Activated CD8-positive, alpha-beta T cell treated with anti-CD3 and anti-CD28 coated beads, Interleukin-2, amount 10 ng/mL, durations not matched to agents 7 days and 5 days (primary cell): ENCODE measurements around the gene RREB1. TPM values are rescaled to one million over a fixed set of nuclear protein-coding genes. Genes with fewer than 3 reads are reported as not detected.

Experiments used
- ATAC-seq: fragments of 150-1000 bp; cut with Tn5 transposase; one replicate; pipeline ENCODE4 v1.10.0; 2021; ENCODE audit warnings: moderate library complexity
- CTCF ChIA-PET: fragments of 350-600 bp; sonication (Branson Sonifier 250); formaldehyde crosslinking; loops from one replicate; lab custom pipeline; 2021; ENCODE audit warnings: antibody characterized with exemption; lab: Charles Lee
- POLR2A ChIA-PET: fragments of 350-600 bp; sonication (Branson Sonifier 250); formaldehyde crosslinking; loops from one replicate; lab custom pipeline; 2021; ENCODE audit warnings: antibody characterized with exemption; lab: Charles Lee
- DNase-seq: peaks from one replicate; pipeline ENCODE4 v3.0.0-alpha.2; 2020
- H3K27ac Mint-ChIP-seq: one replicate; pipeline ENCODE4 v1.8.0; 2021; ENCODE audit warnings: mild to moderate bottlenecking, mixed read lengths
- H3K27me3 Mint-ChIP-seq: one replicate; pipeline ENCODE4 v1.8.0; 2021; ENCODE audit warnings: low read depth, mixed read lengths
- H3K36me3 Mint-ChIP-seq: one replicate; pipeline ENCODE4 v1.8.0; 2021; ENCODE audit warnings: low read depth, mixed read lengths
- H3K4me1 Mint-ChIP-seq: one replicate; pipeline ENCODE4 v1.8.0; 2021; ENCODE audit warnings: low read depth, mixed read lengths
- H3K4me3 Mint-ChIP-seq: one replicate; pipeline ENCODE4 v1.8.0; 2021; ENCODE audit warnings: mild to moderate bottlenecking, mixed read lengths
- H3K9me3 Mint-ChIP-seq: one replicate; pipeline ENCODE4 v1.8.0; 2022; ENCODE audit warnings: mixed read lengths; ENCODE audit not compliant: insufficient read depth
- total RNA-seq, 2 experiments: library from RNA; stranded (reverse); gene quantifications; one replicate each; pipeline ENCODE4 v1.2.3, GENCODE V29; 2021

The RREB1 gene
- total RNA-seq, 2 experiments from 2014 or later, result 27.5 to 29.0 TPM

- CTCF ChIA-PET, result interaction anchor here (2.3 to 2.4 kb wide), 2 partner anchors 12 to 17 kb away, joined by 4 to 6 read pairs; no protein-coding TSS in a partner anchor
- POLR2A ChIA-PET, result no interaction called here
- Mint-ChIP-seq H3K9me3 (no peaks in the 10 kb centered on the region), H3K36me3 (peaks cover 55% of the 10 kb centered on the region), H3K27ac (peak overlapping the region; percentile 56), H3K27me3 (no peaks in the 10 kb centered on the region), H3K4me3 (no peak overlapping the region), H3K4me1 (peaks cover 68% of the 10 kb centered on the region)
- no peak for ATAC-seq
- no peak for DNase-seq
These were observed 19.0 kb downstream of the RREB1 start for GRCh38 chr6:7126754-7127153.

GRCh38 chr6:7127680-7128079 is 19.9 kb downstream of the RREB1 start:
- peaks cover 73% of the 10 kb centered on the region for H3K4me1 Mint-ChIP-seq
- DNase-seq (no peak), ATAC-seq (no peak)
- ChIA-PET POLR2A (interaction anchor here (1.0 to 2.4 kb wide), 3 partner anchors 8 to 19 kb away, joined by 3 to 8 read pairs (median 8); no protein-coding TSS in a partner anchor), CTCF (interaction anchor here (1.1 to 2.4 kb wide), 8 partner anchors 8 to 116 kb away, joined by 3 to 10 read pairs (median 6); no protein-coding TSS in a partner anchor)
- peaks cover 52% of the 10 kb centered on the region for H3K36me3 Mint-ChIP-seq
- H3K9me3 Mint-ChIP-seq, result no peaks in the 10 kb centered on the region
- no peak overlapping the region for H3K4me3 Mint-ChIP-seq
- H3K27ac Mint-ChIP-seq, result peak overlapping the region; percentile 58
- H3K27me3 Mint-ChIP-seq, result no peaks in the 10 kb centered on the region

DNA sequence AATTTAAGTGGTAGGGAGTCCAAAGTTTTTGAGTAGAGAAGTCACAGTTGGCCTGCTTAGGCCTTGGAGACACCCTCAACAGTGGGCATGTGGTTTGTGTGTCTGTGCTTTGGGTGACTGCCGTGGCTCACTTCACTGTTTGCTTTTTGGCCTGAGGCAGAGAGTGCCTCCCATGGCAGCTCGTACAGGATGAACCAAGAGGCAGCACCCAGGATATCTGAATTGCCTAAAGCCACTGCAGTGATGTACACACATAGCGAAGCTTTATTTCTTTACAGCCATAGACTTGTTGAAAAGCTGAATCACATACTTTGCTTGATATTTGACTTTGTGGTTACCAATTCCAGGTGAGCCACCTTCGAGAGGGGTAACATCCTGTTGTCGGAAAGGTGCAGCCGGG is 21.6 kb downstream of the RREB1 start:
- CTCF ChIA-PET, result interaction anchor here (1.1 to 2.4 kb wide), 6 partner anchors 8 to 452 kb away, joined by 3 to 10 read pairs (median 8); no protein-coding TSS in a partner anchor
- no peaks in the 10 kb centered on the region for H3K27me3 Mint-ChIP-seq
- POLR2A ChIA-PET, result interaction anchor here (1.9 to 2.4 kb wide), 3 partner anchors 9 to 20 kb away, joined by 6 to 8 read pairs (median 8); no protein-coding TSS in a partner anchor
- H3K4me3 Mint-ChIP-seq, result peak overlapping the region; percentile 9
- peak; percentile 65 for ATAC-seq
- DNase-seq, result no peak
- H3K4me1 Mint-ChIP-seq, result peaks cover 77% of the 10 kb centered on the region
- H3K9me3 Mint-ChIP-seq, result no peaks in the 10 kb centered on the region
- peaks cover 48% of the 10 kb centered on the region for H3K36me3 Mint-ChIP-seq
- H3K27ac Mint-ChIP-seq, result peak overlapping the region; percentile 80

- H3K27ac Mint-ChIP-seq, result peak overlapping the region; percentile 54
- H3K9me3 Mint-ChIP-seq, result no peaks in the 10 kb centered on the region
- ChIA-PET CTCF (interaction anchor here (1.1 to 2.4 kb wide), 3 partner anchors 7 to 15 kb away, joined by 5 to 10 read pairs (median 8); no protein-coding TSS in a partner anchor), POLR2A (interaction anchor here (1.9 to 2.4 kb wide), 3 partner anchors 8 to 21 kb away, joined by 6 to 8 read pairs (median 8); no protein-coding TSS in a partner anchor)
- H3K36me3 Mint-ChIP-seq, result peaks cover 42% of the 10 kb centered on the region
- DNase-seq (no peak), ATAC-seq (peak; percentile 14)
- no peak overlapping the region for H3K4me3 Mint-ChIP-seq
- H3K27me3 Mint-ChIP-seq, result no peaks in the 10 kb centered on the region
- H3K4me1 Mint-ChIP-seq, result peaks cover 77% of the 10 kb centered on the region
These were observed 22.2 kb downstream of the RREB1 start for GRCh38 chr6:7129784-7130569.

GRCh38 chr6:7131390-7131789 is 23.6 kb downstream of the RREB1 start:
- H3K9me3 Mint-ChIP-seq, result no peaks in the 10 kb centered on the region
- CTCF ChIA-PET, result interaction anchor here (1.0 to 1.3 kb wide), 2 partner anchors 9 to 15 kb away, joined by 3 read pairs; no protein-coding TSS in a partner anchor
- peaks cover 32% of the 10 kb centered on the region for H3K36me3 Mint-ChIP-seq
- H3K4me1 Mint-ChIP-seq, result peaks cover 80% of the 10 kb centered on the region
- H3K4me3 Mint-ChIP-seq, result no peak overlapping the region
- no peak overlapping the region for H3K27ac Mint-ChIP-seq
- no peaks in the 10 kb centered on the region for H3K27me3 Mint-ChIP-seq
- POLR2A ChIA-PET, result interaction anchor here (0.6 to 1.7 kb wide), 2 partner anchors 21 to 22 kb away, joined by 3 to 4 read pairs; no protein-coding TSS in a partner anchor
- ATAC-seq (no peak), DNase-seq (no peak)

GRCh38 chr6:7132398-7133035 is 24.8 kb downstream of the RREB1 start:
- DNase-seq (no peak), ATAC-seq (no peak)
- ChIA-PET CTCF (interaction anchor here (0.9 kb wide), 1 partner anchor 9 kb away, joined by 3 read pairs; no protein-coding TSS in a partner anchor), POLR2A (interaction anchor here (1.7 kb wide), 1 partner anchor 23 kb away, joined by 4 read pairs; no protein-coding TSS in a partner anchor)
- Mint-ChIP-seq H3K4me3 (no peak overlapping the region), H3K27ac (no peak overlapping the region), H3K27me3 (no peaks in the 10 kb centered on the region), H3K36me3 (peaks cover 27% of the 10 kb centered on the region), H3K4me1 (peaks cover 80% of the 10 kb centered on the region), H3K9me3 (no peaks in the 10 kb centered on the region)

DNA sequence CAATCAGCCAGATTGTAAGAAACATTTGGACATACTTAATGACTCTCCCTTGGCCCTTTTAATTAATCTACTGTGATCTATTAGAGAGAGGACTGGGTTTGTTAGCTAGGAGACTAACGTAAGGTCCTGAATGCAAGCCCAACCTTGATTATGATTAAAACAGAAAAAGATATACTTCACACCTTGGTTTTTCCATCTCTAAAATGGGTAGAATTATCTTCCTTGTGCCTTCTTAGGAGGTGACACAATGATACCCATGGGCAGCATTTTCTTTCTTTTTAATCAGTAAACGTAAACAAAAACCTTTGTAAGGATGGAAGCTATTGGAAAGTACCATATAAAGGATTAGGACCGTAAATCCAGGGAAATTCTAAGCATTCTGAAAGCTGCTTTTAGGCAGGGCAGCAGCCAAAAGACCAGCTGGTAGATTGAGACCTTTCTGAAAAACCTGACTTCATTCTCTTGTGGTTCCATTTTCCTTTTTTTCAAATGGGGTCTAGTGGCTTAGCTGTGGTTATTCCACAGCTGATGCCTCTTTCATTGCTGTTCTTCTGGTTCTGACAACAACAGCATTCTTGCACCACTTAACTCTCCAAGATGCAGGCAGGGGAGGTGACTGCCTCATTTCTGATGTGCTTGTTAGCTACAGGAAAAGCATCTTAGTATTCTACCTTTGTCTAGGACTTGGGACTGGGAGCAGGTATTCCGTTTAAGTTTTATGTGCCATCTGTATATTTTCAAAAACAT is 27.4 kb downstream of the RREB1 start:
- no peak overlapping the region for H3K27ac Mint-ChIP-seq
- no peak overlapping the region for H3K4me3 Mint-ChIP-seq
- H3K36me3 Mint-ChIP-seq, result peaks cover 12% of the 10 kb centered on the region
- DNase-seq (no peak), ATAC-seq (peak; percentile 21)
- H3K4me1 Mint-ChIP-seq, result peaks cover 77% of the 10 kb centered on the region
- CTCF ChIA-PET, result interaction anchor here (0.9 to 2.2 kb wide), 5 partner anchors 19 to 103 kb away, joined by 3 to 7 read pairs (median 5); no protein-coding TSS in a partner anchor
- no peaks in the 10 kb centered on the region for H3K9me3 Mint-ChIP-seq
- no peaks in the 10 kb centered on the region for H3K27me3 Mint-ChIP-seq
- POLR2A ChIA-PET, result interaction anchor here (0.7 to 5.3 kb wide), 3 partner anchors 12 to 35 kb away, joined by 3 to 52 read pairs (median 3); partner anchors contain the start of gene RREB1

GRCh38 chr6:7135755-7136154 is 28.0 kb downstream of the RREB1 start:
- no peak overlapping the region for H3K27ac Mint-ChIP-seq
- POLR2A ChIA-PET, result interaction anchor here (5.3 kb wide), 1 partner anchor 26 kb away, joined by 52 read pairs; the partner anchor contains the start of gene RREB1
- CTCF ChIA-PET, result interaction anchor here (0.9 to 2.2 kb wide), 5 partner anchors 19 to 103 kb away, joined by 3 to 7 read pairs (median 5); no protein-coding TSS in a partner anchor
- no peaks in the 10 kb centered on the region for H3K9me3 Mint-ChIP-seq
- DNase-seq (no peak), ATAC-seq (no peak)
- H3K27me3 Mint-ChIP-seq, result no peaks in the 10 kb centered on the region
- H3K4me1 Mint-ChIP-seq, result peaks cover 78% of the 10 kb centered on the region
- no peak overlapping the region for H3K4me3 Mint-ChIP-seq
- H3K36me3 Mint-ChIP-seq, result peaks cover 9% of the 10 kb centered on the region

GRCh38 chr6:7136859-7137334 is 29.1 kb downstream of the RREB1 start:
- POLR2A ChIA-PET, result interaction anchor here (0.9 to 5.3 kb wide), 6 partner anchors 8 to 31 kb away, joined by 3 to 52 read pairs (median 6); partner anchors contain the start of gene RREB1

DNA sequence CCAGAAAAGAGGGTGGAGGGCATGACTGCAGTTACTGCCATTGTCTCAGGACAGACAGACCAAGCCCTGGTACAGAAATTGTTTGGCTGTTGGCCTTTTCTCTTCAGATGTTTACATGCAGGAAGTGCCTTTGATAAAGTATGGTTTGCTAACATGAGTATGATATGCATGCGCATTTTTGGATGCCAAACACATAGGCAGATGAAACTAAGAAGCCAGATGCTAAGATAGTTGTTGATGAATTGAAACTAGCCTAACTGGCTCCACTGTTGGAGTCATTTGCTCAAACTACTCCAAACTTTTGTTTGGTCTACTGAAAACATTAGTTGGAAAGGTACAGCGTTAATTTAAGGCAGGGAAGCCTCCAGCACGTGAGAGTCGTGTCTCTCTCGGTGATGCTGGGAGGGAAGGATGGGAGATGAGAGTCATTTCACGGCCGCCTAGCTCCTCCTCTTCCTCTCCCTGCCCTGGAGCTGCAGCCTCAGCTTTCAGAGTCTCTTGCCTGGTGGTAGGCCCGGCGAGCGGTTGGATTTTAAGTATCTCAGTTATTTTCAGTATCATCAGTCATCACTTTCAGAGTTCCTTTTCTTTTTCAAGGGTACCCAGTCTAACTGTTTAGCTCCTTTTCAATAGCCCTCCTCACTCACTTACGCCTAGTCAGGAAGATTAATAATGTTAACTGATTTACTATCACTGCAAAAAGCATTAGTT is 29.7 kb downstream of the RREB1 start:
- Mint-ChIP-seq H3K4me3 (peak overlapping the region; percentile 76), H3K27me3 (no peaks in the 10 kb centered on the region), H3K27ac (peak overlapping the region; percentile 92), H3K4me1 (peaks cover 74% of the 10 kb centered on the region), H3K36me3 (peaks cover 5% of the 10 kb centered on the region), H3K9me3 (no peaks in the 10 kb centered on the region)
- DNase-seq (peak; percentile 78), ATAC-seq (peak; percentile 71)
- CTCF ChIA-PET, result interaction anchor here (0.7 to 1.8 kb wide), 9 partner anchors 9 to 441 kb away, joined by 3 to 10 read pairs (median 4); no protein-coding TSS in a partner anchor
- POLR2A ChIA-PET, result interaction anchor here (0.9 to 5.3 kb wide), 6 partner anchors 8 to 31 kb away, joined by 3 to 52 read pairs (median 6); partner anchors contain the start of gene RREB1

More at GRCh38 chr6:7136859-7137334, 29.1 kb downstream of the RREB1 start:
- H3K27me3 Mint-ChIP-seq, result no peaks in the 10 kb centered on the region
- H3K36me3 Mint-ChIP-seq, result peaks cover 9% of the 10 kb centered on the region
- ATAC-seq (no peak), DNase-seq (no peak)
- CTCF ChIA-PET, result interaction anchor here (0.7 to 2.2 kb wide), 7 partner anchors 8 to 102 kb away, joined by 3 to 10 read pairs (median 6); no protein-coding TSS in a partner anchor
- H3K9me3 Mint-ChIP-seq, result no peaks in the 10 kb centered on the region
- H3K4me1 Mint-ChIP-seq, result peaks cover 77% of the 10 kb centered on the region
- peak overlapping the region; percentile 92 for H3K27ac Mint-ChIP-seq
- H3K4me3 Mint-ChIP-seq, result peak overlapping the region; percentile 76
